Fibroblast of lung (primary cell): ENCODE data around the gene METTL16. TPM values are rescaled to one million over a fixed set of nuclear protein-coding genes. Genes with fewer than 3 reads are reported as not detected.

Source experiments
- DNase-seq, 2 donors: peaks; one replicate each; pipeline versions ENCODE4 v3.0.0 to v3.0.0-alpha.2; 2010; ENCODE audit warnings: low read depth in 2 of 2
- H2AFZ ChIP-seq: 2 replicates; pipeline ENCODE4 v1.5.1; 2012; ENCODE audit warnings: low read length, control low read depth, inconsistent platforms
- H3K27ac ChIP-seq: 2 replicates; pipeline ENCODE4 v1.5.1; 2011; ENCODE audit warnings: low read length, control low read depth; ENCODE audit not compliant: insufficient read depth
- H3K27me3 ChIP-seq: 2 replicates; pipeline ENCODE4 v1.5.1; 2011; ENCODE audit warnings: mild to moderate bottlenecking, low read length; ENCODE audit not compliant: control insufficient read depth, insufficient read depth
- H3K36me3 ChIP-seq: 2 replicates; pipeline ENCODE4 v1.5.1; 2011; ENCODE audit warnings: low read length; ENCODE audit not compliant: control insufficient read depth, insufficient read depth
- H3K4me1 ChIP-seq: 2 replicates; pipeline ENCODE4 v1.5.1; 2011; ENCODE audit warnings: low read length; ENCODE audit not compliant: control insufficient read depth, insufficient read depth; ENCODE audit errors: extremely low read depth
- H3K4me2 ChIP-seq: 2 replicates; pipeline ENCODE4 v1.5.1; 2011; ENCODE audit warnings: low read length, control low read depth; ENCODE audit not compliant: insufficient read depth; ENCODE audit errors: extremely low read depth
- H3K4me3 ChIP-seq, 4 experiments: fragments of 200-600 bp in 1 of 4; sonication (generic) in 1 of 4; replicated peaks in 1 of 4; 2 replicates each; pipeline ENCODE4 v1.5.1; 2011 to 2016; ENCODE audit warnings: low read length in 4 of 4, low read depth in 3 of 4, mild to moderate bottlenecking in 3 of 4, control low read depth in 2 of 4, inconsistent platforms in 1 of 4, mixed read lengths in 1 of 4; ENCODE audit not compliant: insufficient read depth in 1 of 4; ENCODE audit errors: control extremely low read depth in 1 of 4
- H3K79me2 ChIP-seq: 2 replicates; pipeline ENCODE4 v1.5.1; 2012; ENCODE audit warnings: mild to moderate bottlenecking, low read length, inconsistent platforms; ENCODE audit not compliant: control insufficient read depth, insufficient read depth
- H3K9ac ChIP-seq: 2 replicates; pipeline ENCODE4 v1.5.1; 2011; ENCODE audit warnings: mild to moderate bottlenecking, low read length, control low read depth; ENCODE audit not compliant: insufficient read depth
- H3K9me3 ChIP-seq: 2 replicates; pipeline ENCODE4 v1.5.1; 2012; ENCODE audit warnings: low read depth, low read length; ENCODE audit not compliant: control insufficient read depth, insufficient read depth
- H4K20me1 ChIP-seq: 2 replicates; pipeline ENCODE4 v1.5.1; 2011; ENCODE audit warnings: low read length; ENCODE audit not compliant: control insufficient read depth, insufficient read depth; ENCODE audit errors: extremely low read depth
- EZH2 ChIP-seq: IDR thresholded peaks from 2 replicates; pipeline ENCODE4 v1.5.1; 2012; ENCODE audit warnings: low read length, control low read depth, mild to moderate bottlenecking; ENCODE audit errors: missing control alignments
- polyA plus RNA-seq, 2 donors: library from polyadenylated mRNA; depleted of rRNA in 1 of 2; stranded (reverse) in 1 of 2; unstranded in 1 of 2; fragments of >200 nt; gene quantifications; 2 replicates each; pipeline ENCODE4 v1.2.1, GENCODE V29; 2011 to 2012; ENCODE audit warnings: missing spikeins in 1 of 2
- total RNA-seq: library from RNA; depleted of rRNA; stranded (reverse); fragments of >200 nt; gene quantifications from 2 replicates; pipeline ENCODE4 v1.2.1, GENCODE V29; 2014
- TF ChIP-seq, protein P1 (sequence below), 2 donors: IDR thresholded peaks in 1 of 2; conservative IDR thresholded peaks in 1 of 2; 1 replicate in 1 of 2; 2 replicates in 1 of 2; pipeline ENCODE4 v1.5.1; 2011 to 2012; ENCODE audit warnings: low read length in 2 of 2, control low read depth in 1 of 2, inconsistent platforms in 1 of 2, low read depth in 1 of 2, mild to moderate bottlenecking in 1 of 2

METTL16 gene
- total and polyA plus RNA-seq, 2 donors (not counting 1 experiment from before 2014, with no cell fraction given) = 12.2 to 13.4 TPM

DNA sequence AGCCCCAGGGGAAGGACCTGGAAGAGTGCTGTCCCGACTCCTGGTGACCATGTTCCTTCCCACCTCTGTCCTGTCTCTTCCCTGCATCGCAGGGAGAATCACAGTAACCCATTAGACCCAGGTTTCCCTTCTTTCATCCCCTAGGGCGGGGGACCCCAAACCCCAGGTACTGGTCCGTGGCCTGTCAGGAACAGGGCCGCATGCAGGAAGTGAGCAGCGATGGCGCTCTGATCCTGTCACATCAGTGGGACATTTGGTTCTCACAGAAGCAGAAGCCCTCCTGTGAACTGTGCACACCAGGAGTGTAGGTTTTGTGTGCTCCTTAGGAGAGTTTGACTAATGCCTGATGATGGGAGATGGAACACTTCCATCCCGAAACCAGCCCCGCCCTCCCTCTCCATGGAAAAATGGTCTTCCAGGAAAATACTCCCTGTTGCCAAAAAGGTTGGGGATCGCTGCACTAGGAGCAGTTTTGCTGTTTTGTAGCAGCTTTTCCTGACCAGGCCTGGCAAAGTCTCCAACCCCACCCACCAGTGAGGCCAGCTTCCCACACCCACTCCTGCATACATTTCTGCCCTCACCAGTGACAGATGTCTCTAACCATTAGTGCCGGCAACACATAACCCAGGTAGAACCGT is 121.4 kb downstream of the METTL16 start:
- no peak overlapping the region for H3K4me2 ChIP-seq
- no peak overlapping the region for H3K4me3 ChIP-seq
- H3K36me3 ChIP-seq = peaks cover 14% of the 10 kb centered on the region
- H3K79me2 ChIP-seq = peaks cover 12% of the 10 kb centered on the region
- no peak overlapping the region for H3K9ac ChIP-seq
- H3K9me3 ChIP-seq = no peaks in the 10 kb centered on the region
- H3K27ac ChIP-seq = no peak overlapping the region
- no peak for DNase-seq
- H2AFZ ChIP-seq = no peak overlapping the region
- TF ChIP-seq, protein P1, sequence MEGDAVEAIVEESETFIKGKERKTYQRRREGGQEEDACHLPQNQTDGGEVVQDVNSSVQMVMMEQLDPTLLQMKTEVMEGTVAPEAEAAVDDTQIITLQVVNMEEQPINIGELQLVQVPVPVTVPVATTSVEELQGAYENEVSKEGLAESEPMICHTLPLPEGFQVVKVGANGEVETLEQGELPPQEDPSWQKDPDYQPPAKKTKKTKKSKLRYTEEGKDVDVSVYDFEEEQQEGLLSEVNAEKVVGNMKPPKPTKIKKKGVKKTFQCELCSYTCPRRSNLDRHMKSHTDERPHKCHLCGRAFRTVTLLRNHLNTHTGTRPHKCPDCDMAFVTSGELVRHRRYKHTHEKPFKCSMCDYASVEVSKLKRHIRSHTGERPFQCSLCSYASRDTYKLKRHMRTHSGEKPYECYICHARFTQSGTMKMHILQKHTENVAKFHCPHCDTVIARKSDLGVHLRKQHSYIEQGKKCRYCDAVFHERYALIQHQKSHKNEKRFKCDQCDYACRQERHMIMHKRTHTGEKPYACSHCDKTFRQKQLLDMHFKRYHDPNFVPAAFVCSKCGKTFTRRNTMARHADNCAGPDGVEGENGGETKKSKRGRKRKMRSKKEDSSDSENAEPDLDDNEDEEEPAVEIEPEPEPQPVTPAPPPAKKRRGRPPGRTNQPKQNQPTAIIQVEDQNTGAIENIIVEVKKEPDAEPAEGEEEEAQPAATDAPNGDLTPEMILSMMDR (conservative IDR thresholded peaks at IDR 0.05 in 1 of 2, IDR thresholded peaks at IDR 0.05 in 1 of 2; ENCODE audit: low read depth in 1 of 2, low read length in 2 of 2) = no peak
- no peak for TF ChIP-seq EZH2
- no peaks in the 10 kb centered on the region for H3K27me3 ChIP-seq
- peaks cover 16% of the 10 kb centered on the region for H3K4me1 ChIP-seq
- no peaks in the 10 kb centered on the region for H4K20me1 ChIP-seq

DNA sequence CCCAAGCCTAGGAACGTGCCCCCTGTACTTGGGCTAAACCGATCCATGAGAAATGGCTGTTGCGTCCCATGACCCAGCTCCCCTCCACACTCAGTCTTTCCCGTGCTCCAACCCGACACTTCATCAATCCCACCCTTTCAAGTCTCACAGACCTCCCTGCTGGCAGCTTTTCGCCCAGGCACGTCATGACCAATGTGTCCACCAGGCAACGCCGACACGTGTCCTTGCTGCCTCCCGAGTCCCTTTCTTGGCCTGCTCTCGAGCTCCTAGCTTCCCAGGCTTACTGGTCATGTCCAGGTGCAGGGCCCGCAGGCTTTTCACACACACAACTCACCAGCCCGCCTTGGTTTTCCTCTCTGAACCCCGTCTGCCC is 123.0 kb downstream of the METTL16 start:
- Histone ChIP-seq H3K4me3 (no peak overlapping the region), H2AFZ (no peak overlapping the region), H3K4me1 (peaks cover 9% of the 10 kb centered on the region), H4K20me1 (no peaks in the 10 kb centered on the region), H3K9ac (no peak overlapping the region), H3K27me3 (no peaks in the 10 kb centered on the region), H3K36me3 (peaks cover 16% of the 10 kb centered on the region), H3K4me2 (no peak overlapping the region), H3K27ac (no peak overlapping the region), H3K9me3 (no peaks in the 10 kb centered on the region), H3K79me2 (peaks cover 2% of the 10 kb centered on the region)
- TF ChIP-seq EZH2 = no peak
- TF ChIP-seq, protein P1 (conservative IDR thresholded peaks at IDR 0.05 in 1 of 2, IDR thresholded peaks at IDR 0.05 in 1 of 2; ENCODE audit: low read depth in 1 of 2, low read length in 2 of 2) = no peak
- DNase-seq = no peak

- H3K9ac ChIP-seq = no peak overlapping the region
- no peaks in the 10 kb centered on the region for H4K20me1 ChIP-seq
- DNase-seq = no peak
These were observed 123.5 kb downstream of the METTL16 start for GRCh38 chr17:2388020-2388682.

More at GRCh38 chr17:2388020-2388682, 123.5 kb downstream of the METTL16 start:
- Histone ChIP-seq H3K27me3 (no peaks in the 10 kb centered on the region), H3K4me1 (peaks cover 9% of the 10 kb centered on the region), H3K9me3 (no peaks in the 10 kb centered on the region), H3K27ac (no peak overlapping the region), H3K79me2 (peaks cover 2% of the 10 kb centered on the region), H2AFZ (no peak overlapping the region), H3K36me3 (peaks cover 16% of the 10 kb centered on the region), H3K4me2 (no peak overlapping the region), H3K4me3 (no peak overlapping the region)
- TF ChIP-seq EZH2 = no peak
- TF ChIP-seq, protein P1 (conservative IDR thresholded peaks at IDR 0.05 in 1 of 2, IDR thresholded peaks at IDR 0.05 in 1 of 2; ENCODE audit: low read depth in 1 of 2, low read length in 2 of 2) = no peak
